ENCODE results near the gene SLC25A42.

DNA sequence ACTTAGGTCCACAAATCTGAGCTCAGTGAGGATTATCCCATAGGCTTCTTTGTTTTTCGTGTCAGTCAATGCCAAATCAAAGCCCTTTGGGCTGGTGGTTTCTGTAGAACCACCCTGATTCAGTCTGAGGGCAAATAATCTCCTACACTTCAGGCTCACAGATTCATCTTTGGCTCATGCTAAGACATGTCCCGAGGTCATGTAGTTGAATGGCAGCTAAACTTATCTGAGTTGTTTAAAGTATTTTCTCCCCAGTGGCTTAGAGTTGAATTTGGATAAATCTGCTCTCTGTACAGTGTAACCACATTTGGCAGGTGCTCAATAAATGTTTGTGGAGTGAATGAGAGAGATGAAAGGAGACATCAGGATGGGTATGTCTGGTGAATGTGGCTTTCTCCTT is 13.1 kb upstream of the SLC25A42 start:
- TF ChIP-seq POLR2A (IDR thresholded peaks at IDR 0.05) = no peak
- TF ChIP-seq, protein P1, sequence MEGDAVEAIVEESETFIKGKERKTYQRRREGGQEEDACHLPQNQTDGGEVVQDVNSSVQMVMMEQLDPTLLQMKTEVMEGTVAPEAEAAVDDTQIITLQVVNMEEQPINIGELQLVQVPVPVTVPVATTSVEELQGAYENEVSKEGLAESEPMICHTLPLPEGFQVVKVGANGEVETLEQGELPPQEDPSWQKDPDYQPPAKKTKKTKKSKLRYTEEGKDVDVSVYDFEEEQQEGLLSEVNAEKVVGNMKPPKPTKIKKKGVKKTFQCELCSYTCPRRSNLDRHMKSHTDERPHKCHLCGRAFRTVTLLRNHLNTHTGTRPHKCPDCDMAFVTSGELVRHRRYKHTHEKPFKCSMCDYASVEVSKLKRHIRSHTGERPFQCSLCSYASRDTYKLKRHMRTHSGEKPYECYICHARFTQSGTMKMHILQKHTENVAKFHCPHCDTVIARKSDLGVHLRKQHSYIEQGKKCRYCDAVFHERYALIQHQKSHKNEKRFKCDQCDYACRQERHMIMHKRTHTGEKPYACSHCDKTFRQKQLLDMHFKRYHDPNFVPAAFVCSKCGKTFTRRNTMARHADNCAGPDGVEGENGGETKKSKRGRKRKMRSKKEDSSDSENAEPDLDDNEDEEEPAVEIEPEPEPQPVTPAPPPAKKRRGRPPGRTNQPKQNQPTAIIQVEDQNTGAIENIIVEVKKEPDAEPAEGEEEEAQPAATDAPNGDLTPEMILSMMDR (IDR thresholded peaks at IDR 0.05) = no peak
